D721Med (cell line): ENCODE data around the gene SPACA1.

ENCODE experiments used
- DNase-seq: peaks from one replicate; pipeline ENCODE4 v3.0.0; 2011; ENCODE audit warnings: low spot score; ENCODE audit not compliant: insufficient read length
- FAIRE-seq: peaks from 2 replicates; lab custom pipeline; 2011; peaks lifted over from hg19 to GRCh38; lab: Jason Lieb, UNC
- CTCF ChIP-seq: IDR thresholded peaks from 2 replicates; pipeline ENCODE4 v1.5.1; 2012; ENCODE audit warnings: mild to moderate bottlenecking, control low read depth; ENCODE audit not compliant: insufficient read depth; ENCODE audit errors: missing control alignments

SPACA1 gene

DNA sequence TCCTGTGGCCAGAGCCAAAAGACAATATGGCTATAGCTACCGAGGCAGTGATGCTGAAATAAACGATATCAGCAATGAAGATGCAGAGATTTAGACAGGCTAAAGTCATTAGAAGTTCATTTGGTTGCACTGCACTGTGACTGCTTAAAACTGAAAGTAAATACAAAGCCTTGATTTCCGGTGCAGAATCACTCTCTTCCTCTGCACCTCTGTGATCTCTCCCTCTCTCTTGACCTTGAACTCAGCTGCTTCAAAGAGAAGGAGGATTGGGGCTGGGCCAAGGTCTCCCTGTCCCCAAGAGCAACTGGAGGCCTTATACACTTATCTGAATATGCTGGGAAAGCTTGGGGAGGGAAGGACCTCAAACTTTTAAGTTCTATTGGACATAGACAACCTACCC, 34.6 kb upstream of the SPACA1 start:
- no peak for FAIRE-seq
- no peak for TF ChIP-seq CTCF

GRCh38 chr6:88013554-88013953, 34.1 kb upstream of the SPACA1 start:
- peak; percentile 0 for TF ChIP-seq CTCF
- DNase-seq (no peak), FAIRE-seq (no peak)

More for the DNA sequence above, 34.6 kb upstream of the SPACA1 start:
- DNase-seq: no peak

GRCh38 chr6:88020439-88020838, 27.2 kb upstream of the SPACA1 start:
- no peak for DNase-seq
- FAIRE-seq: no peak
- no peak for TF ChIP-seq CTCF

DNA sequence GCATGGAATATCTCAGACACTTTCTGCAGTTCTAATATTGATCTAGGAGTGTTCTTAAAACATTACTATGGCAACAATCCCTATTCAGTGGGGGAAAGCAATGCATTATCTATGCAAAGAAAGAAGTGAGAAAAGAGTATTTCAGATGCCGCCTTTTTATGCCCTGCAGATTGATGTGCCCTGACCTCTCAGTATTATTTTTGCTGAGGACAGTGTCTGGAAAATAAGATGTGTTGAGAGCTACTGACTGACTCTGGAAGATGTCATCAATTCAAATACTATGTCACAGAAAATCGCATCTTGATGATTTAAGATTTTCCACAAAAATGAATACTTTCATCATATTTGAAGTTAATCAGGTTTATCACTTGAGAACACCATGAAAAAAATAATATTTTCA, 22.9 kb upstream of the SPACA1 start:
- no peak for TF ChIP-seq CTCF
- FAIRE-seq: no peak

DNA sequence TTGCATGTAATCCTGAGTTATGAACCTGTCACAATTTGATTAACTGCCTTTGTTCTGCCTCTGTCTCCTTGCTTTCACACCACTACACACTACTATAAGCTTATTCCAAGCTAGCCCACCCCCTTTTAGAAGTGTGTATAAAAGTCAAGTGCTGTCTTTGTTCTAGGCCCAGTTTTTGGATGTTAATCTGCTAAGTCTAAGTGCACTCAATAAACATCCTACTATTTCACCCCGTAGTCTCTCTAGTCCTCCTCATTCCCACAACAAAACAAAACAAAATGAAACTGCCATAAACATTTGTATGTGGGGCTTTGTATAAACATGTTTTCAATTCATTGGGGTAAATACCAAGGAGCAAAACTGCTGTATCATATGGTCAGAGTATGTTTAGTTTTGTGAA, 16.1 kb upstream of the SPACA1 start:
- DNase-seq (no peak), FAIRE-seq (no peak)

More for the DNA sequence above, 22.9 kb upstream of the SPACA1 start:
- no peak for DNase-seq

DNA sequence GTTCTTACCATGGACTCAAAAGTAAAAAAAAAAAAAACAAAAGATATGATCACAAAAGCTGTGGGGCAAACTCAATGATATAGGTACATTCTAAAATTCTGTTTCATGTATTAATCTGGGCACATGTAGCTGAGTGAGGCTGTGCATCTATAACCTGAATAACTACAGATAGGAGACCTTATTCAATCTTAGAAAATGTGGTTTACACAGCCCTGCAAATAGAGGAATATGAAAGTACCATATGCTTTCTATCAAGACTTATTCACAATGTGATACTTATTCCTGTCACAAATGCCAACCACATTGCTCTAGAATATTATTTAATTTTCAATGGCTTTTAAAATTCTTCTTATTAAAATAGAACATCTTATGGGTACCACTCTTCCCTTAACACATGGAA, 3.1 kb upstream of the SPACA1 start:
- no peak for FAIRE-seq
- TF ChIP-seq CTCF: no peak
- DNase-seq: no peak

More for the DNA sequence above, 16.1 kb upstream of the SPACA1 start:
- no peak for TF ChIP-seq CTCF

- FAIRE-seq (no peak), DNase-seq (no peak)
- TF ChIP-seq CTCF: no peak
Observed at GRCh38 chr6:88045521-88046136, 2.0 kb upstream of the SPACA1 start.
